Mucosa of descending colon (tissue), 3 donors: Measurements from ENCODE around the gene ZDBF2. TPM values are rescaled to one million over a fixed set of nuclear protein-coding genes. Genes with fewer than 3 reads are reported as not detected.
"Not testable (repeated sequence)": the region's sequence is repeated elsewhere in the genome, so short reads cannot be mapped to it uniquely, and the experiment has no call there.

ENCODE experiments used
- ATAC-seq: fragments of 200-7000 bp; cut with Tn5 transposase; one replicate; pipeline ENCODE4 v1.9.1; 2020; ENCODE audit warnings: mild to moderate bottlenecking, moderate library complexity
- DNase-seq, 3 donors: peaks; one replicate each; pipeline ENCODE4 v3.0.0-alpha.2; 2020
- H3K36me3 ChIP-seq: fragments of 200-600 bp; one replicate; pipeline ENCODE4 v1.8.0; 2021; ENCODE audit warnings: low read depth, mild to moderate bottlenecking
- H3K4me1 ChIP-seq: fragments of 200-600 bp; one replicate; pipeline ENCODE4 v1.8.0; 2021; ENCODE audit warnings: low read depth, mild to moderate bottlenecking
- H3K4me3 ChIP-seq: fragments of 200-600 bp; one replicate; pipeline ENCODE4 v1.8.0; 2021; ENCODE audit warnings: mild to moderate bottlenecking
- H3K9me3 ChIP-seq: fragments of 200-600 bp; one replicate; pipeline ENCODE4 v1.8.0; 2021; ENCODE audit warnings: mild to moderate bottlenecking
- intact Hi-C, 2 donors: fragments of 100-400 bp; cut with DNase I in 1 of 2; cut with micrococcal nuclease in 1 of 2; formaldehyde crosslinking; loops; one replicate each; pipeline versions ENCODE4 v1.11.0 to v1.11.1; 2022; cut with DNase I, micrococcal nuclease
- total RNA-seq, 3 donors: library from RNA; stranded (reverse); fragmentation: NEBNext Ultra II Directional in 2 of 3; extraction: Animal tissue kit (Norgen Biotek cat#: 25700) in 2 of 3; gene quantifications; one replicate each; pipeline versions ENCODE4 v1.2.1 to v1.2.4, GENCODE V29; 2021 to 2023
- TF ChIP-seq, protein P1 (sequence below): fragments of 200-600 bp; IDR thresholded peaks from one replicate; pipeline ENCODE4 v1.8.0; 2022; ENCODE audit warnings: antibody characterized with exemption, mild to moderate bottlenecking
- donor health status: DM: no; HTN: no; CAD: no; lungs with moderate emphysema.
- donor health status: DM: no; HTN: no; CAD: no.
- donor health status: DM: no; HTN: yes; CAD: no.

The ZDBF2 gene
- total RNA-seq, 3 donors from 2014 or later = 3.9 to 18.3 (median 3.9) TPM

GRCh38 chr2:206353685-206354084 is 79.2 kb downstream of the ZDBF2 start:
- H3K9me3 ChIP-seq = no peaks in the 10 kb centered on the region
- ATAC-seq (no peak), DNase-seq (no peak)
- TF ChIP-seq, protein P1, sequence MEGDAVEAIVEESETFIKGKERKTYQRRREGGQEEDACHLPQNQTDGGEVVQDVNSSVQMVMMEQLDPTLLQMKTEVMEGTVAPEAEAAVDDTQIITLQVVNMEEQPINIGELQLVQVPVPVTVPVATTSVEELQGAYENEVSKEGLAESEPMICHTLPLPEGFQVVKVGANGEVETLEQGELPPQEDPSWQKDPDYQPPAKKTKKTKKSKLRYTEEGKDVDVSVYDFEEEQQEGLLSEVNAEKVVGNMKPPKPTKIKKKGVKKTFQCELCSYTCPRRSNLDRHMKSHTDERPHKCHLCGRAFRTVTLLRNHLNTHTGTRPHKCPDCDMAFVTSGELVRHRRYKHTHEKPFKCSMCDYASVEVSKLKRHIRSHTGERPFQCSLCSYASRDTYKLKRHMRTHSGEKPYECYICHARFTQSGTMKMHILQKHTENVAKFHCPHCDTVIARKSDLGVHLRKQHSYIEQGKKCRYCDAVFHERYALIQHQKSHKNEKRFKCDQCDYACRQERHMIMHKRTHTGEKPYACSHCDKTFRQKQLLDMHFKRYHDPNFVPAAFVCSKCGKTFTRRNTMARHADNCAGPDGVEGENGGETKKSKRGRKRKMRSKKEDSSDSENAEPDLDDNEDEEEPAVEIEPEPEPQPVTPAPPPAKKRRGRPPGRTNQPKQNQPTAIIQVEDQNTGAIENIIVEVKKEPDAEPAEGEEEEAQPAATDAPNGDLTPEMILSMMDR = no peak
- no peaks in the 10 kb centered on the region for H3K36me3 ChIP-seq
- H3K4me1 ChIP-seq = no peaks in the 10 kb centered on the region
- H3K4me3 ChIP-seq = no peak overlapping the region
- intact Hi-C loops = no loop called here

- H3K4me1 ChIP-seq = no peaks in the 10 kb centered on the region
- TF ChIP-seq, protein P1 = no peak
- ATAC-seq (no peak), DNase-seq (no peak)
- no peaks in the 10 kb centered on the region for H3K9me3 ChIP-seq
- intact Hi-C loops = no loop called here
- H3K4me3 ChIP-seq = no peak overlapping the region
- no peaks in the 10 kb centered on the region for H3K36me3 ChIP-seq
These were observed 79.7 kb downstream of the ZDBF2 start for GRCh38 chr2:206354129-206354528.

GRCh38 chr2:206356840-206357239 is 82.4 kb downstream of the ZDBF2 start:
- H3K4me3 ChIP-seq, DNase-seq, H3K4me1 ChIP-seq, H3K9me3 ChIP-seq, H3K36me3 ChIP-seq, intact Hi-C loops, ATAC-seq: not testable (repeated sequence)

GRCh38 chr2:206360840-206361239 is 86.4 kb downstream of the ZDBF2 start:
- ATAC-seq, H3K9me3 ChIP-seq, H3K4me3 ChIP-seq, intact Hi-C loops, H3K36me3 ChIP-seq, DNase-seq, H3K4me1 ChIP-seq: not testable (repeated sequence)

DNA sequence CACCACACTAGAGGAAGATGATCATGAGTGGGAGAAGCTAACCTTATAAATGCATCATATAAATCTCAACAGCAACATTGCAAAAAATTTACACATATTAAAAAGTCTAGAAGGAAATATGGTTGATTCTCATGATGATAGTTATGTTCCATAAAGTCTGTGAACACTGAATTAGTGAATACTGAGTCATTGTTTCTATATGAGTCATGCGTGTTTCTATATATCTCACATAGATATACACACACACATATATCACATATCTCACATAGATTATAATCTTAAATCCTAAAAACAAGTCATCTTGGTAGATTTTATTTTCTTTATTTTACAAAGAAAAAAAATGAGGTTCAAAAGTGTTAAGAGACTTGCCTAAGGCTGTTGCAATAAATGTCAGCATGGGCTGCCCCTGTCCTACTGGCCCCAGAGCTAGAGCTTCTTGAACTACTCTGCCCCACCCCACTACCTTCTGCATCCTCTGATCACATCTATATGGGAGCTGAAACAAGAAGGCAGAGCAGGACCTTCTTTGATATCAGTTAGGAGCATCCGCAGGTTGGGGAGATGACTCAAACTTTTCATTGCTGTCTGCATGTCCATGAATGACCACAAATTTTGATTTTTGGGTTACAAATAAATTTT is 87.1 kb downstream of the ZDBF2 start:
- ATAC-seq = no peak
- Histone ChIP-seq H3K4me3 (no peak overlapping the region), H3K36me3 (no peaks in the 10 kb centered on the region), H3K4me1 (no peaks in the 10 kb centered on the region), H3K9me3 (no peaks in the 10 kb centered on the region)
- TF ChIP-seq, protein P1 = no peak
- intact Hi-C loops = no loop called here
- no peak for DNase-seq

Other genes starting within 250 kb of the ZDBF2 start
- gene INO80D, start 188.5 kb upstream of the ZDBF2 start, total RNA-seq = 10 to 100 TPM; 27.3 to 36.2 (median 30.8) TPM
- gene NDUFS1, start 115.2 kb upstream of the ZDBF2 start, total RNA-seq = 100 to 1,000 TPM; 132 to 172 (median 140) TPM
- gene EEF1B2, start 114.8 kb upstream of the ZDBF2 start, total RNA-seq = 100 to 1,000 TPM; 374 to 475 (median 385) TPM
- 1 to 10 TPM; 1.2 to 2.7 (median 1.4) TPM for gene ADAM23, start 168.9 kb downstream of the ZDBF2 start, total RNA-seq